IMR-90 (cell line): ENCODE data around the gene C10orf95.

Source experiments
- BHLHE40 ChIP-seq: fragments of 150-350 bp; IDR thresholded peaks from 2 replicates; pipeline ENCODE4 v1.6.1; 2016; ENCODE audit warnings: mild to moderate bottlenecking, low read depth, low read length
- CEBPB ChIP-seq: IDR thresholded peaks from 2 replicates; pipeline ENCODE4 v1.6.1; 2012; ENCODE audit warnings: low read depth, low read length, improper control_type of control experiment
- CTCF ChIP-seq: conservative IDR thresholded peaks from 2 replicates; pipeline ENCODE4 v1.5.1; 2012; ENCODE audit warnings: mild to moderate bottlenecking, low read depth, low read length, improper control_type of control experiment
- FOS ChIP-seq: fragments of 150-350 bp; IDR thresholded peaks from 2 replicates; pipeline ENCODE4 v1.6.1; 2016; ENCODE audit warnings: low read depth, low read length
- MAFK ChIP-seq: IDR thresholded peaks from 2 replicates; pipeline ENCODE4 v1.6.1; 2012; ENCODE audit warnings: low read depth, low read length, improper control_type of control experiment
- MAZ ChIP-seq: IDR thresholded peaks from 2 replicates; pipeline ENCODE4 v1.6.1; 2012; ENCODE audit warnings: low read depth, mild to moderate bottlenecking, low read length, improper control_type of control experiment, moderate library complexity, borderline replicate concordance
- MXI1 ChIP-seq: IDR thresholded peaks from 2 replicates; pipeline ENCODE4 v1.6.1; 2012; ENCODE audit warnings: low read depth, mild to moderate bottlenecking, low read length, moderate library complexity, borderline replicate concordance
- POLR2A ChIP-seq: IDR thresholded peaks from 2 replicates; pipeline ENCODE4 v1.6.1; 2012; ENCODE audit warnings: mild to moderate bottlenecking, low read depth, low read length
- RAD21 ChIP-seq: IDR thresholded peaks from 2 replicates; pipeline ENCODE4 v1.6.1; 2012; ENCODE audit warnings: low read length, improper control_type of control experiment
- RFX5 ChIP-seq: IDR thresholded peaks from 2 replicates; pipeline ENCODE4 v1.8.0; 2012; ENCODE audit warnings: low read depth, mild to moderate bottlenecking, low read length, moderate library complexity
- SMC3 ChIP-seq: fragments of 150-350 bp; IDR thresholded peaks from 2 replicates; pipeline ENCODE4 v1.6.1; 2016; ENCODE audit warnings: low read depth, mild to moderate bottlenecking, antibody characterized with exemption, low read length, moderate library complexity

DNA sequence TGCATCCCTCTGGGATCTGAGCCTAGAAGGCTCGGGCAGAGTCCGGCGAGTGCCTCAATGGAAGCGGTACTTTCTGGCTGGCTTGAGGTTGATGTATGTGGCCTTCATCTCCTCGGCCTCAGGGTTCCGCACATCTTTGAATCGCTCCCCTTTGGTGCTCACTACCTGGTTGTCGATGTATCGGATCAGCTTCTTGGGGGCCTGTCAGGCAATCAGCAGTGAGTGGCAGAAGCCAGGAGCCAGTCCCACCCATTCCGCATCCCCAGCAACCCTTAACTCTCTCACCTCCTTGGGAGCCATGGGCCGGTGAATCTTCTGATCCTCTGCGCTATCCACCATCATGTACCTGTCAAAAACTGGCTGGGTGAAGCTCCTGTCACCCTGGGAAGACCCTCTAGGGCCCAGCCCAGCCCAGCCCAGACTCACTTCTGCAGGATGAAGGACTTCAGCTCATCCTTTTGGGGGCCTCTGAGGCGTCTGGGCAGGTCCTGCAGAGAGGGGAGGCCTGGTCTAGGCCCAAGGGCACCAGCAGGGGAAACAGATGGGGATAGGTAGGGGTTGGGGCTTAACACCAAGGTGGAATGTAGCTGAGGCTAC, 27.9 kb downstream of the C10orf95 start:
- TF ChIP-seq POLR2A (no peak), CTCF (no peak), RFX5 (no peak), RAD21 (no peak), BHLHE40 (no peak), MAFK (no peak), SMC3 (no peak), MAZ (no peak), MXI1 (no peak), FOS (no peak), CEBPB (no peak)
